Measurements from ENCODE around the gene ATP23.

ATP23 gene

DNA sequence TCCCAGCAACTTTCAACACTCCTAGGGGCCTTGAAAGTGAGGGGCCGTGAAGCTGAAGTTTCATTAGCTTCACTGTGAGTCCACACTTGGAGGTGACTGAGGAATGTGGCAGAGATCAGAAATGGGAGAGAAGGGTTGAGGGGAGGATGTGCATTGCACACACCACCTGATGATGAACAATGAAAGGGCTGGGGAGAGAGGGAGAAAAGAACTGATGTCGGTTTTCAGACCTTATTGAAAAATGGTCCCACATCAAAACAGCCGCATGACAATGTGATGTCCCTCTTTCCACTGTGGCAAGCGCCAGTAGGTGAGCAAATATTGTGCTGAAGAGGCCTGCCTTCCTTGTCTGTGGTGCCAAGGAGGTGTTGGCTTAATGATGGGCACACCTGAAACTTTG lies 32.3 kb upstream of the ATP23 start:
- DNase-seq = no peak

DNA sequence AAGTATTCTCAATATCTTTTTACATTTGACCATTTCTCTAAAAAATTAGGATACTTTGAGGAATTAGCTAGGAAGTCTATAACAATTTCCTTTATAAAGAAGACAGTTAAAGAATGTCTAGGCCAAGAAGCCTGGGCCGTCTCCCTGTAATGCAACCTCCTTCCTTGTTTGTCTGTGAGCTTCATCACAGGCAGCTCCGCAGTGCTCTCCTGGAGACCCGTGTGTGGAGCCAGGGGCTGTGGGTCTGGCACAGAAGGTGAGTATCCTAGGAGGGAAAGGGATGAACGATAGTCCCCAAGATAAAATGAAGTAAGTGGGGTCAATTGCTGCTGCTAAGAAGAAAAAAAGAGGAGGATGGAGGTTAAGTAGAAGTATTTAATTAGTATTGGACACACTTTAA lies 31.8 kb upstream of the ATP23 start:
- no peak for DNase-seq

DNA sequence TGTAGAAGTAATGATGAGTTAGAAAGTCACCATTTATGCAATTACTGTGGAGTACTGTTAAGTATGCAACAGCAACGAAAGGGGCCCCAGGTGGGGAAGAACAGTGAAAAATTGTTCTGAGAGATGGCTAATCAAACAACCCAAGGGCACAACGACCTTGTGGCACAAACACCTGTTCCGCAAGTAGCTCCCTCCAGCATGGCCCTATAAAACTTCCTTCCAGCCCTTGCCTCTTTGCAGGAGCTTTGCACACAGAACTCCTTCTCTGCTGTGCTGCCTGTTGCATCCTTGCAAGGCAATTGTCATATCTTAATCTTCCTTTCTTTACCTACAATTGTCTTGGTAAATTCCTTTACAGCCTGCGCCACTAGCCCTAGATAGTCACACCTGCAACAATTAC lies 23.2 kb upstream of the ATP23 start:
- DNase-seq = no peak

DNA sequence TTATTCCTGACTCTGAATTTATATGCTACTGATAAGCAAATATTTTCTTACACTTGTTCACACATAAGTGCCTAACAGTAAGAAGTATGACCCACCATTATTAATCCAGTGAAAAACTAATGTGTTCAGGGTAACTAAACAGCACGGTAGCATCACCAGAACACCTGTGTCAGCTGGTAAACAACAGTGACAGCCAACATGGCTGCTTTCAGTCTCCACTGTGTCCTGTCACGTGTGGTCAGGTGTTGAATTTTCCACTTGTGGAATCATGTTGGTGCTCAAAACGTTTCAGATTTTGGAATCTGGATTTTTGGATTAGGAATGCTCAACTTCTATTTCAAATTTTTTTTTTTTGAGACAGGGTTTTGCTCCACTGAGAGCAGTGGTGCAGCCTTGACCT lies 14.3 kb upstream of the ATP23 start:
- no peak for DNase-seq

DNA sequence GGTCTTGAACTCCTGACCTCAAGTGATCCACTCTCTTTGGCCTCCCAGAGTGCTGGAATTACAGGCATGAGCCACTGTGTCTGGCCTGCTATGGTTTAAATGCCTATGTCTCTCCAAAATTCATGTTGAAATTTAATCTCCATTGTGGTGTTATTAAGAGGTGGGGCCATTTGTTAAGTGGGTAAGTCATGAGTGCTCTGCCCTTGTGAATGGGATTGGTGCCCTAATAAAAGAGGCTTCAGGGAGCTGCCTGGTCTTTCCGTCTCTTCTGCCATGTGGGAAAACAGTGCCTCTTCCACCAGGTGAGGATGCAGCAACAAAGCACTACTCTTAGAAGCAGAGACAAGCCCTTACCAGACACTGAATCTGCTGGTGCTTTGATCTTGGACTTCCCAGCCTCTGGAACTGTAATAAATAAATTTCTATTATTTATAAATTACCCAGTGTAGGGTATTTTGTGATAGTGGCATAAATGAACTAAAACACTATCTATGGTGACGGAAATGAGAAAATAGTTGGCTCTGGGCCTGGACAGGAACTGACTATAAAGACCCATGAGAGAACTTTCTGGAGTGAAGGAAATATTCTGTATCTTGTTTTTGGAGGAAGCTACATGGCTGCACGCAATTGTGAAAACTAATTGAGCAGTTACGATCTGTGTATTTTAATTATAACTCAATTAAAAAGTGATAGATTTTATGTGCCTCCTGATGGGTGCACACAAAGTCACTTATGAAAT lies 12.1 kb upstream of the ATP23 start:
- no peak for DNase-seq

DNA sequence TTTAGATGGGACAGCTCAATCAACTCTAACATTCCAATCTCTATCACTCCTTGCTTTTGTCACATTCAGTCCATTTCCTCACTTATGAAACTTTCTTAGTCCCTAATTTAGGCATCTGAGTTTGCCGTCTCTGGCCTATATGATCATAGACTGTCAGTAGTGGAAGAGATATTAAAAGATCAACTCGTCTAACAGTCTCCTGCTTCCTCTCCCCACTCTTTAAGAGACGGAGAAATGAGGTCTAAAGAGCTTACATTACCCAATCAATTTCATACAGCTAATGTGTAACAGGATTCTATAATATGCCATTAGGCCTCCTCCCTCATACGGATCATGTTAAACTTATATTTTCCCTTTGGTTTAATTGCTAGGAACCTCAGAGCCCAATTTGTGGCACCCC lies 6.5 kb upstream of the ATP23 start:
- DNase-seq = no peak

DNA sequence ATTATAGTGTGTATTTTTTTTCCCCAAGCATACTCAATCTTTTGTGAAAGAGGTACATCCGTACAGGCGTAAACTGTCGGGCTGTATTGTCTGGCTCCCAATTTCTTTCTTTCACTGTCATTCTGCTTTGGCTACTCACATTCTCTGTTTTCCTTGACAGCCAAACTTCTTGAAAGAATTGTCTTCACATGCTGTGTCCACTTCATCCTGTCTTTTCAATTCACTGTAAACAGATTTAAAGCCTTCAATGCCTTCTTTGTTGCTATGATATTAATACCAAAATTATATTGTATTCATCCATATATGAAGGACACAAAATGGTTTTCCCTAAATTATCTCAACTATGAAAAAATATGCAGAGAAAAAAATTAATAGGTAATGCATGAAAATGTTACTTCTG lies 6.0 kb upstream of the ATP23 start:
- no peak for DNase-seq

DNA sequence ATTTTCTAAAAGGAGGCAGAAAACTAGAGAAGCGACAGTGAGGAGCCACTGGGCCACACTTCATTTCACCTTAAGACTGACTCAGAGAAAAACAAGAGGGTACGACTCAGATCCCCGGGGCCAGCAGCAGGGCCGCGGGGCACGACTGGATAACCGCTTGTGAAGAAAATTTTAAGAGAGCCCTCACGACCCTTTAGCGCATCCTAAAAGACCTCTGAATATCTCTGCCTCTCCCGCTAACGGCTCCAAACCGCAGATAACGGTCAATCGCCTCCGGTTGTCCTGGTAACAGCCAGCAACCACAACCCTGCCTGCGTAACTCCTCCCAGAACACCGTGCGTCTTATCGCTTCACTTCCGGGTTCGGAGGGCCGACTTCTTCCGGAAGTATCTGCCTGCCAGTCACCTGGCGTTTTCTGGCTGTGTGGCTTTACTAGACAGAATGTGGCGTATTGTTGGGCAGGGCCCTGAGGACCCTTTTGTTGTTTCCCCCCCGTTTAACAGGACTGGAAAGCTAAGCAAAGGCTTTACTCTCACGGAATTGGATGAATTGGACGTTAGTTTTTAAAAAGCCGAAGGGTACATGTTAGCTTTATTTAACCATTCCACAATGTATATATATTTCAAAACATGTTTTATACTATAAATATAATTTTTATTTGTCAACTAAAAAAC lies 5.4 kb upstream of the ATP23 start:
- peak; percentile 86 for DNase-seq

DNA sequence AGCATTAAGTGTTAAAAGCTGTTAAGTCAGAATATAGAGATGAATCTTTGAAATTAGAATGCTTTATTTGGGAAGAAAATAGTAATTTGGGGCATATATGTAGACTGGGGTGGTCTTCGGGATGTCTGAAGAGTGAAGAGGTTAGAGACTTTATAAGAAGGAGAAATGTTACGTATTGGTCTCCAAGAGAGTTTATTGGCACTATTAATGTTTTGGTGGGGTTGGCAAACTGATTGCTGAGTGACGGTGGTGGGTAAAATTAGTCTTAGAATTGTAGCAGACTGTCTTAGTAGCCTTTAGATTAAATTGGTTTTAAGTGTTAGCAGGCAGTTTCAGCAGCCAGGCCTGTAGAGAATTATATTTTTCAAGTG lies 4.9 kb upstream of the ATP23 start:
- DNase-seq = no peak

DNA sequence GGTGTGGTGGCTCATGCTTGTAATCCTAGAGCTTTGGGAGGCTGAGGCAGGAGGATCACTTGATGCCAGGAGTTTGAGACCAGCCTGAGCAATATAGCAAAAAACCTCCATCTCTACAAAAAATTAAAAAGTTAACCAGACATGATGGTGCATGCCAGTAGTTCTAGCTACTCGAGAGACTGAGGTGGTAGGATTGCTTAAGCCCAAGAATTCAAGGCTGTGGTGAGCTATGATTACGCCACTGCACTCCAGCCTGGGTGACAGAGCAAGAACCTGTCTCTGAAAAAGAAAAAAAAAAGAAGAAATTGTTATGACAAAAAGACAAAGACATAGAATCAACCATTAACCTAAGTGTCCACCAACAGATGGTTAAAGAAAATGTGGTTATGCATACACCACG lies 2.1 kb upstream of the ATP23 start:
- no peak for DNase-seq

DNA sequence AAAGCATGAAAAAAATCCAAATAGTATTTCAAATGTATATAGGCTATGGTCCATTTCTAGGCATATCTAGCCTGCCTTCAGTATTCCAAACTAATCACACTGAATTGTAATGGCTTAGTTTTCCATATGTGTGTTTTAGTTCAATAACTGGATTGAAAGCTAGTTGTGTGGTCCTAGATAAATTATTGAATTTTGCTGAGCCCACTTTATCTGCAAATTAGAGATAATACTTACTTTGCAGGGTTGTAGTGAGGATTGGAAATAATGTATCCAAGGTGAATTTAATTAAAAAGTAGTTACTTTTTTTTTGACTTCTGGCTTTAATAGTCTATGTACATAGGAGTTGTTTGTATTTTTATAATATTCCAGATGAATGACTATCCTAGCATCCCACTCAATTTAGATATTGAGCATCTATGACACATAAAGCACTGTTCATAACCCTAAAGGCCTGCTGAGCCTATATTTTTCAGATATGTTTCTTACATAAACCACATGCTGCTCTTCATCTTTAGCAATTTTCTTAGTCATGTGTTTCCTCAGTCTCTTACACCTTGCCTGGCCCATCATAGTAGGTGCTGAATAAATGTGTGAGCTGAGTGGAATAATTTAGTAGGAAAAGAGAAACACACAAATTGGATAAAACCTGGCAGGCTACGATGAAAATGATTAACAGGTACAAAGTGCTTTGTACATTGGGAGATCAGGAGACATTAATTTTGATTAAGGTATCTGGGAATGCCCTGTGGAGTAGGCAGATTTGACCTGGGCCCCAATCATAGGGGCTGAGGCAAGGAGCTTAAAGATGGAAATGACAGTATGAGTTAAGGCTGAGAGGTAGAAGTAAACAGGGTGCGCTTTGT lies 1.1 kb upstream of the ATP23 start:
- DNase-seq = no peak

DNA sequence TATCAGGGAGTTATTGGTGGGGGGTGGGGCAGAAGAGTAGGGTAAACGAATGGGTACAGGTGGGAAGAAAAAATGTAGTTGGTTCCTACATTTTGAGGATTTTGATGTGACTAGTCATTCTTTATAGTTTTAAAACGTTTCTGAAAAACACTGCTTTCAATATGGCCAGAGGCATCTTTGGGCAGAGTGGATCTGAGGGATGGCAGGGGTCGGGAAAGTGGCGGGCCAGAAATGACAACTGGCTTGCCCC lies 527 bp upstream of the ATP23 start:
- no peak for DNase-seq

DNA sequence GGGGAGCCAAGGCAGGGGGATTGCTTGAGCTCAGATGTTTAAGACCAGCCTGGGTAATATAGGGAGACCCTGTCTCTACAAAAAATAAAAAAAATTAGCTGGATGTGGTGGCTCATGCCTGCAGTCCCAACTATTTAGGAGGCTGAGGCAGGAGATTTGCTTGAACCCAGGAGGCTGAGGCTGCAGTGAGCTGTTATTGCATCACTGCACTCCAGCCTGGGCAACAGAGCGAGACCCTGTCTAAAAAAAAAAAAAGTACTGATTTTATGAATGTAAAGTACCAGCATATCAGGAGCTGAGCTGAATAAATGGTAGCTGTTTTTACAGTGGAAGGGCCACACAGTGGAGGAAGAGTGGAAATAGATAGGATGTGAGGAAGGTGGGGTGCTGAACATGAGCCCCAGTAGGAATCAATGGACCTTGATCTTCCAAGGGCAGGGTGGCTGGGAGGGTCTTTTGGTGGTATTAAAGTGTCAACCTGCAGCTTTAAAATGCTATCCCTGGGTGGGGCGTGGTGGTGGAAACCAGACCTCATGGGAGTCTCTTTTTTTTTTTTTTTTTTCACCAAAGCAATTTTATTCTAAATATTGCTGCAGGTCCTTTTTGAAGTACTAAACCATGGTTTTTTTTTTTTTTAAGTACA lies 2.2 kb downstream of the ATP23 start:
- no peak for DNase-seq

DNA sequence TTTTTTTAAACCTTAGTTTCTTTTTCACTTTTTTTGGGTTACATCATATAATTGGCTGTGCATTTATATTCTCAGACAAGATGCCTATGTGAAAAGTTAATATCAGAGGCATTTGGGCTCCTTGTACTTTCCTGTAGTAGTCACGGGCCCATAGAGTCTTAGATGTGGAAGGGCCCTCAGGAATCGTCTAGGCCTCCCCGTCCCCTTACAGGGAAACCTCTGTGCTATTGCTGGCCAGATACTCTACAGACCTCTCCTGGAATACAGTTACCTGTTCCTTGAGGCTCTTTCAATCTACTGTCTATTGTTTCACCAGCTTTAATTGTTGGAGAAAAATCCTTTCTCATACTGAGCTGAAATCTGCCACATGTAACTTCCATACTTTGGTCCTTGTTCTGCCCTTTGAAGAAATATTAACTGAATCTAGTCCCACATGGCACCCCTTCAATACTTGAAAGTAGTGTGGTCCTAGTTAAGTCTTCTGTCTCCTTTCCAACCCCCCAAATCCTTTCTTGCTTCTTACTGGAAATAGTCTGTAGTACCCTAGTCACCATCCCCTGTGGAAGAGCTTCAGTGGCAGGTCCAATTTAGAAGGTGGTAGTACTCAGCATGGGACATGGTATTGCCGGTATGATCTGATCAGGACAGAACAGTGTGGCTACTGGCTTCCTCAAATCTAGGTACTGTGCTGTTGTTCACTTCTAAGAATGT lies 3.1 kb downstream of the ATP23 start:
- no peak for DNase-seq

DNA sequence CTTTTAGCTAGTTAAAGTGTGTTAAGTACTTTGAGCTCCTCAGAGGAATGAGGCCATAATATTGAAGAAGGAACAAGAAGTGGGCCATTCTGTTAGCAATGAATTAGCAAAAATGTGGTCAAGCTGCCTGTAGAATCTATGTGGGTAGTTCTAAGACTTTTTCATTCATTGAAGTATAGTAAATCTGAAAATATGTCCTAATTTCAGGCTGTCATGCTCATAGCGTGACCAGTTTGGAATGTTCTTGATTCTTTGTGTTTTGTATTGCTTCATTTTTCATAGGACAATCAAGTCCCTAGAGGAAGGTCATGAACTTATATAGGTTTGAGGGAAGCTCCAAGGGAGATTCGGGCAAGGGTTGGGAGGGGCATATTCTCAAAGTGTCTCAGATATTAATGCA lies 11.4 kb downstream of the ATP23 start:
- DNase-seq = no peak

DNA sequence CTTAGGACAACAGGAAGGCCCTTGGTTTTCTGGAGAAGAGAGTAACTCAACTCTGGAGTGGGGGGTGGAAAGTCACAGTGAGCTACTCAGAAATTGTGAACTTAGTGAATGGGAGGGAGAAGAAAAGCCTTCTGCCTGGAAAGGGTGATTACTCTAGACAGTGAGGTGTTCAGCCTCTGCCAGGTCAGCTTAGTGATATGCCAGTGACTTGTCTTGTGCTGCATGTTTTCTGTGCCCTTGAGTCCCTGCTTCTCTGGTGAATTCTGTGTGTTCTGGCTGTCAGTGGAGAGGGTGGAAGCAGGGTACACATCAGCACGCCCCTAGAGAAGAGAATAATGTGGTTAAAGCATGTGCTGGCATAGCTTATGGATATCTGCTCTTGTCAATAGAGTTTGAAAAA lies 13.4 kb downstream of the ATP23 start:
- DNase-seq = no peak

DNA sequence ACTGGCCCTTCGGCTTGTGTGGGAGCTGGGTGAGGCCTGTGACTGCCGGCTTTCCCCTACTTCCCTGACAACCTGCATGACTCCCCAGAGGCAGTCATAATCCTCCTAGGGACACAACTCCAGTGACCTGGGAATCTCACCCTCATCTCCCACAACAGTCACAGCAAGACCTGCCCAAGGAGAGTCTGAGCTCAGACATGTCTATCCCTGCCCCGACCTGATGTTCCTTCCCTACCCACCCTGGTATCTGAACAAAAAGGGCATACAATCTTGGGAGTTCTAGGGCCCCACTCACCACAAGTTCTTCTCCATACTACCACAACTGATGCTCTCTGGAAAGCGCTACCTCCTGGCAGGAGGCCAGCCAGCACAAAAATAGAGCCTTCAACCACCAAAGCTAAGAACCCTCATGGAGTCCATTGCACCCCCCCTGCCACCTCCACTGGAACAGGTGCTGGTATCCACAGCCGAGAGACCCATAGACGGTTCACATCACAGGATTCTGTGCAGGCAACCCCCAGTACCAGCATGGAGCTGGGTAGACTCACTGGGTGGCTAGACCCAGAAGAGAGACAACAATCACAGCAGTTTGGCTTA lies 16.8 kb downstream of the ATP23 start:
- no peak for DNase-seq

DNA sequence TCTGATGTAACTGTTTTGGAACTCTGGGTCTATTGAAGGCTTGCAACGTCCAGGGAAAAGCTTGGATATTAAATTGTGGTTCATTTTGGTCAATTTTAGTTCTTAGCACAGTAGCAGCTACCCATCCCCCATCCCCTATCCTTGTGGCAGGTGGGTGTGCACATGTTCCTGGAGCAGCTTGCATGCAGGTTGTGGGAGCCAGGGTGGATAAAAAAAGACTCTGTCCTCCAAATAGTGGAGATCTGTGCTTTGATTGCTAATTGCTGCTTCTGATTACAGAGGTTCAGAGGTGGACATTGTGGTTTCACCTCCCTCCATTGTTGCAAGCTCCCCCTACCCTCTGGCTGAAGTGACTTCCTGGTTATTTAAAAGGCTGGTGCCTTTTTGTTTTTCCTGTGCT lies 23.1 kb downstream of the ATP23 start:
- no peak for DNase-seq

DNA sequence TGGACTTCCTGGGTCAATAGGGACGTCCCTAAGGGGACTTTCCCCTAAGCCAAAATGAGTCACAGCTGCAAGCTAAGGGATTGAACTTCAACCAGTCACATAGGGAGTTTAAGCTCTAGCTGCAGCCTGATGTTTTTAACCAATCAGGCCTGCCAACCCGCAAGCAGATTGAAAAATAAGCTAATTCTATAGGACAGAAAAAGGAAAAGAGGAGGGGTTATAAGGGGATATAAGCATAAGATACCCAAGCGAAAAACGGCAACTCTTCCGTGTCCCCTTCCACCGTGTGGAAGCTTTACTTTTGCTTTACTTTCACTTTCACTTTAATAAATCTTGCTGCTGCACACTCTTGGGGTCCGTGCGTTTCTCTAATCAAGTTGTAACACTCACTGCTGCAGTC lies 24.4 kb downstream of the ATP23 start:
- DNase-seq = no peak

DNA sequence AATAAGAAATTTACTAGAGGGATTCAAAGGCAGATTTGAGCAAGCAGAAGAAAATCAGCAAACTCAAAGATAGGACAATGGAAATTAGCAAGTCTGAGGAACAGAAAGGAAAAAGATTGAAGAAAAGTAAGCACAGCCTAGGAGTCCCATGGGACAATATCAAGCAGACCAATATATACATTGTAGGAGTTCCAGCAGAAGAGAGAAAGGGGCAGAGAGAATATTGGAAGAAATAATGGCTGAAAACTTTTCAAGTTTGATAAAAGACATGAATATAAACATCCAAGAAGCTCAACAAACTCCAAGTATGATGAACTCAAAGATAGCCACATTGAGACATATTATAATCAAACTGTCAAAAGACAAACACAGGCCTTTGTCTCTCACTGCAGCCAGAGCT lies 25.2 kb downstream of the ATP23 start:
- no peak for DNase-seq

DNA sequence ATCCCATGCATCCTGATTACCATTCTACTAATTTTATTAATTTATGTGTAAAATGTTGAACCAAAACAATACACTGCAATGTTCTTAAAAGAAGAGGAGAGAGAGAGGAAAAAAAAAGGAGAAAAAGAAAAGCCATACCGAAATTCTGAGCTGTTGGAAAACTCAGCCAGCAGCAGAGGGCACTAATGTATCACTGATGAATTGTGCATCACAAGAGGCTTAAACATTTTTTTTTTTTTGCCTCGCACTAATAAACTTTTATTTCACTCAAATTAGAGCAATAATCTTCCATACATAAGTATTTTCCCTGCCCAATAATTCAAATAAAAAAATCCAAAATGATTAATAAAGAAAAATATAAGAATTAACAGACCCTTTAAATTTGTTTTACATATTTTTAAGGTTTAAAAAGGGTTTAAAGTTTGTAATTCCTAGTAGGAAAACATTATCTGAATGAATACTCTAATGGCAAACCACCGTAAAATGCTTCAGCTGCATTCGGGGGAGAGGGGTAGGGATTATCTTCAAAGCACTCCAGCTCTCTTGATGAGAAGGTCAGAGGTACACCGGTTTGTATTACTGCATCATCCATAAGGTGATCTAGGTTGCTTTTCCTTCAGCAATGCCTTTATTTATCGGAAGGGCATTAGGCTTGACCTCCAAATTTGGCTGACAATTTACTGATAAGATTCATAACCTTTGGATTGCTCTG lies 41.9 kb downstream of the ATP23 start:
- no peak for DNase-seq

All from effector CD8-positive, alpha-beta T cell (primary cell).